Osteoblast (primary cell): ENCODE results near the gene NIPAL1. TPM values are rescaled to one million over a fixed set of nuclear protein-coding genes. Genes with fewer than 3 reads are reported as not detected.

ENCODE experiments used
- DNase-seq: peaks from one replicate; pipeline ENCODE4 v3.0.0; 2011; ENCODE audit warnings: low spot score, mixed read lengths; ENCODE audit not compliant: insufficient read length; ENCODE audit errors: missing footprints
- H2AFZ ChIP-seq: 2 replicates; pipeline ENCODE4 v1.6.0; 2011; ENCODE audit warnings: mild to moderate bottlenecking, low read length
- H3K27ac ChIP-seq: 2 replicates; pipeline ENCODE4 v1.5.1; 2011; ENCODE audit warnings: mild to moderate bottlenecking, low read depth, low read length, moderate library complexity
- H3K27me3 ChIP-seq: 2 replicates; pipeline ENCODE4 v1.6.0; 2012; ENCODE audit warnings: mild to moderate bottlenecking, control low read depth, inconsistent platforms, low read length, moderate library complexity; ENCODE audit not compliant: insufficient read depth
- H3K36me3 ChIP-seq: 2 replicates; pipeline ENCODE4 v1.5.1; 2011; ENCODE audit warnings: mild to moderate bottlenecking, low read length, control low read depth, moderate library complexity; ENCODE audit not compliant: insufficient read depth
- H3K4me1 ChIP-seq: 2 replicates; pipeline ENCODE4 v1.5.1; 2011; ENCODE audit warnings: mild to moderate bottlenecking, low read length, control low read depth, moderate library complexity; ENCODE audit not compliant: insufficient read depth
- H3K4me2 ChIP-seq: 2 replicates; pipeline ENCODE4 v1.6.0; 2011; ENCODE audit warnings: mild to moderate bottlenecking, low read length; ENCODE audit not compliant: insufficient read depth
- H3K4me3 ChIP-seq: fragments of 200-600 bp; sonication (generic); 3 replicates; pipeline ENCODE4 v1.5.1; 2012; ENCODE audit warnings: mild to moderate bottlenecking, low read length, inconsistent platforms; ENCODE audit not compliant: insufficient read depth
- H3K79me2 ChIP-seq: 2 replicates; pipeline ENCODE4 v1.6.0; 2012; ENCODE audit warnings: mild to moderate bottlenecking, low read length, control low read depth, inconsistent platforms; ENCODE audit not compliant: insufficient read depth
- H3K9me3 ChIP-seq: 2 replicates; pipeline ENCODE4 v1.5.1; 2011; ENCODE audit warnings: low read depth, low read length, control low read depth
- H4K20me1 ChIP-seq: 2 replicates; pipeline ENCODE4 v1.6.0; 2012; ENCODE audit warnings: mild to moderate bottlenecking, low read length, control low read depth; ENCODE audit not compliant: insufficient read depth
- total RNA-seq: library from RNA; depleted of rRNA; stranded (reverse); fragments of >200 nt; gene quantifications from 2 replicates; pipeline ENCODE4 v1.2.3, GENCODE V29; 2012
- TF ChIP-seq, protein P1 (sequence below): IDR thresholded peaks from 2 replicates; pipeline ENCODE4 v1.5.1; 2011; ENCODE audit warnings: mild to moderate bottlenecking, low read depth, low read length, moderate library complexity; ENCODE audit errors: extremely low read depth

NIPAL1 gene
- total RNA-seq, 1 donor: under 0.01 TPM

DNA sequence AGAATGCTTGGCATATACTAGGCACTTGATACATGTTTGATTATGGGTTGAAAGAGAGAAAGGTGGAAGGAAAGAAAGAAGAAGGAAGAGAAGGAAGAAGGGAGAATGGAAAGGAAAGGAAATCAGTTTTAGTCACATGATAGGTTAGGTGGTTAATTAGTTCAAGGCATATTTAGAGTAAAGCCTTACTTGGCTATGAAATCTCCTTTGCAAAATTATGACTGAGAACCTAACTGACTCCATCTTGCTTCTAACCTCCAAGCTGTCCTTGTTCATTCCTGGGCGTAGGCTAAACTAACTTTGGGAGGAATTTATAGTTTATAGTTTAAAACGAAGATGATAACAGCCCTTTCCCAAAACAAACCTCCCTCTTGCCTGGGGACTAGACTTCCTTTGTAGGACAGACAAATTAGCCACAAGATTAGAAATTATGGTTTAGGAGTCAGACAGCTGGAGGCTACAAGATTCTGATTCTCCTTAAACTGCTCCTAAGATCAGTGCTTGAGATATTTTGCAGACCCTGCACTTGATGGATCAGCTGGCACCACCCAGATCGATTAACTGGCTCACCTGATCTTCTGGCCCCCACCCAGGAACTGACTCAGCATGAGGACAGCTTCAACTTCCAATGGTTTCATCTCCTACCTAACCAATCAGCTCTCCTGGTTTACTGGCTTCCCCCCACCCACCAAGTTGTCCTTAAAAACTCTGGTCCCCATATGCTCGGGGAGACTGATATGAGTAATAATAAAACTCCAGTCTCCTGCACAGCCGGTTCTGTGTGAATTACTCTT is 62.5 kb downstream of the NIPAL1 start:
- Histone ChIP-seq H3K4me1 (peaks cover 3% of the 10 kb centered on the region), H3K27me3 (no peaks in the 10 kb centered on the region), H2AFZ (no peak overlapping the region), H3K36me3 (no peaks in the 10 kb centered on the region), H3K4me2 (no peak overlapping the region), H3K4me3 (no peak overlapping the region), H3K9me3 (no peaks in the 10 kb centered on the region), H3K27ac (no peak overlapping the region), H3K79me2 (no peaks in the 10 kb centered on the region), H4K20me1 (no peaks in the 10 kb centered on the region)
- TF ChIP-seq, protein P1, sequence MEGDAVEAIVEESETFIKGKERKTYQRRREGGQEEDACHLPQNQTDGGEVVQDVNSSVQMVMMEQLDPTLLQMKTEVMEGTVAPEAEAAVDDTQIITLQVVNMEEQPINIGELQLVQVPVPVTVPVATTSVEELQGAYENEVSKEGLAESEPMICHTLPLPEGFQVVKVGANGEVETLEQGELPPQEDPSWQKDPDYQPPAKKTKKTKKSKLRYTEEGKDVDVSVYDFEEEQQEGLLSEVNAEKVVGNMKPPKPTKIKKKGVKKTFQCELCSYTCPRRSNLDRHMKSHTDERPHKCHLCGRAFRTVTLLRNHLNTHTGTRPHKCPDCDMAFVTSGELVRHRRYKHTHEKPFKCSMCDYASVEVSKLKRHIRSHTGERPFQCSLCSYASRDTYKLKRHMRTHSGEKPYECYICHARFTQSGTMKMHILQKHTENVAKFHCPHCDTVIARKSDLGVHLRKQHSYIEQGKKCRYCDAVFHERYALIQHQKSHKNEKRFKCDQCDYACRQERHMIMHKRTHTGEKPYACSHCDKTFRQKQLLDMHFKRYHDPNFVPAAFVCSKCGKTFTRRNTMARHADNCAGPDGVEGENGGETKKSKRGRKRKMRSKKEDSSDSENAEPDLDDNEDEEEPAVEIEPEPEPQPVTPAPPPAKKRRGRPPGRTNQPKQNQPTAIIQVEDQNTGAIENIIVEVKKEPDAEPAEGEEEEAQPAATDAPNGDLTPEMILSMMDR: no peak
- DNase-seq: no peak

DNA sequence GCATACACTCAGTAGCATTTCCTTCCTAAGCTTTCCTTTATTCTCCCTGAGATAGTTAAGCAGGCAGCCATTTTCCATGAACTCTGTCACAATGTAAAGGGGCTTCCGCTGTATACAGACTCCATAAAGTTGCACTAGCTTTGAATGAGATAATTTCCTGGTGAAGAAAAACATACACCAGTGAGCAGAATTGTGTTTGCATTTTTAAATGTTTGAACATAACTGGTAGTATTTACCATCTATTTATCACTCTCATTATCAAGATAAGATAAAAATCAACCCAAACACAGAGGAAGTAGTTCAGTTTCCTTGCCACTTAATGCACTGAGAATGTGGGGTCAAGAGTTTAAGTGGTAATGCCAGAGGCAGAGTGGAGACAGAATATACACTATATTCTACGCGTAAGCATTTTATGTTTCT is 63.4 kb downstream of the NIPAL1 start:
- Histone ChIP-seq H3K79me2 (no peaks in the 10 kb centered on the region), H3K4me2 (peak overlapping the region; percentile 16)

GRCh38 chr4:48081196-48081595 is 64.6 kb downstream of the NIPAL1 start:
- H3K36me3 ChIP-seq: no peaks in the 10 kb centered on the region
- H3K27ac ChIP-seq: no peak overlapping the region
- H4K20me1 ChIP-seq: no peaks in the 10 kb centered on the region
- no peak overlapping the region for H3K4me3 ChIP-seq
- no peak overlapping the region for H2AFZ ChIP-seq
- H3K4me2 ChIP-seq: no peak overlapping the region
- H3K79me2 ChIP-seq: no peaks in the 10 kb centered on the region
- no peaks in the 10 kb centered on the region for H3K27me3 ChIP-seq
- no peaks in the 10 kb centered on the region for H3K9me3 ChIP-seq
- peaks cover 3% of the 10 kb centered on the region for H3K4me1 ChIP-seq
- TF ChIP-seq, protein P1: no peak
- no peak for DNase-seq

More for the DNA sequence above, 63.4 kb downstream of the NIPAL1 start:
- Histone ChIP-seq H3K27me3 (no peaks in the 10 kb centered on the region), H3K4me1 (peaks cover 3% of the 10 kb centered on the region), H4K20me1 (no peaks in the 10 kb centered on the region), H3K27ac (no peak overlapping the region), H2AFZ (no peak overlapping the region), H3K9me3 (no peaks in the 10 kb centered on the region), H3K4me3 (no peak overlapping the region), H3K36me3 (no peaks in the 10 kb centered on the region)
- DNase-seq: no peak
- TF ChIP-seq, protein P1: no peak

GRCh38 chr4:48082956-48083355 is 66.4 kb downstream of the NIPAL1 start:
- H2AFZ ChIP-seq: no peak overlapping the region
- H3K9me3 ChIP-seq: no peaks in the 10 kb centered on the region
- H3K27ac ChIP-seq: no peak overlapping the region
- no peaks in the 10 kb centered on the region for H3K27me3 ChIP-seq
- H3K36me3 ChIP-seq: no peaks in the 10 kb centered on the region
- H3K4me1 ChIP-seq: peaks cover 3% of the 10 kb centered on the region
- no peaks in the 10 kb centered on the region for H3K79me2 ChIP-seq
- no peak for DNase-seq
- TF ChIP-seq, protein P1: no peak
- H3K4me3 ChIP-seq: no peak overlapping the region
- H4K20me1 ChIP-seq: no peaks in the 10 kb centered on the region
- H3K4me2 ChIP-seq: no peak overlapping the region
